ENCODE data around the gene PDZD2. TPM values are rescaled to one million over a fixed set of nuclear protein-coding genes. Genes with fewer than 3 reads are reported as not detected.

PDZD2 gene
- total RNA-seq, 1 donor from 2014 or later, result 6.7 TPM

- DNase-seq (ENCODE audit: low read depth), result no peak
- Histone ChIP-seq H3K27me3 (ENCODE audit: control insufficient read depth, insufficient read depth, low read length) (peaks cover 17% of the 10 kb centered on the region), H3K4me3 (ENCODE audit: low read depth, low read length) (no peak overlapping the region), H3K36me3 (ENCODE audit: control insufficient read depth, insufficient read depth, low read length) (no peaks in the 10 kb centered on the region)
- no peak for TF ChIP-seq CTCF (IDR thresholded peaks at IDR 0.05; ENCODE audit: insufficient read depth, low read length, poor library complexity, severe bottlenecking)
Measured at GRCh38 chr5:31698673-31699072, 59.7 kb downstream of the PDZD2 start.

- no peak overlapping the region for H3K4me3 ChIP-seq (ENCODE audit: low read depth, low read length)
- no peaks in the 10 kb centered on the region for H3K36me3 ChIP-seq (ENCODE audit: control insufficient read depth, insufficient read depth, low read length)
- no peak for TF ChIP-seq CTCF (IDR thresholded peaks at IDR 0.05; ENCODE audit: insufficient read depth, low read length, poor library complexity, severe bottlenecking)
- DNase-seq (ENCODE audit: low read depth), result no peak
- peaks cover 17% of the 10 kb centered on the region for H3K27me3 ChIP-seq (ENCODE audit: control insufficient read depth, insufficient read depth, low read length)
Measured at GRCh38 chr5:31701642-31702299, 62.8 kb downstream of the PDZD2 start.

- DNase-seq (ENCODE audit: low read depth), result no peak
- H3K27me3 ChIP-seq (ENCODE audit: control insufficient read depth, insufficient read depth, low read length), result peaks cover 17% of the 10 kb centered on the region
- no peak for TF ChIP-seq CTCF (IDR thresholded peaks at IDR 0.05; ENCODE audit: insufficient read depth, low read length, poor library complexity, severe bottlenecking)
- H3K36me3 ChIP-seq (ENCODE audit: control insufficient read depth, insufficient read depth, low read length), result no peaks in the 10 kb centered on the region
- no peak overlapping the region for H3K4me3 ChIP-seq (ENCODE audit: low read depth, low read length)
Measured at GRCh38 chr5:31702712-31703111, 63.8 kb downstream of the PDZD2 start.

GRCh38 chr5:31703757-31704156, 64.8 kb downstream of the PDZD2 start:
- no peak for DNase-seq (ENCODE audit: low read depth)
- no peaks in the 10 kb centered on the region for H3K36me3 ChIP-seq (ENCODE audit: control insufficient read depth, insufficient read depth, low read length)
- H3K4me3 ChIP-seq (ENCODE audit: low read depth, low read length), result no peak overlapping the region
- no peak for TF ChIP-seq CTCF (IDR thresholded peaks at IDR 0.05; ENCODE audit: insufficient read depth, low read length, poor library complexity, severe bottlenecking)
- peaks cover 17% of the 10 kb centered on the region for H3K27me3 ChIP-seq (ENCODE audit: control insufficient read depth, insufficient read depth, low read length)

GRCh38 chr5:31706186-31706585, 67.3 kb downstream of the PDZD2 start:
- no peak overlapping the region for H3K4me3 ChIP-seq (ENCODE audit: low read depth, low read length)
- TF ChIP-seq CTCF (IDR thresholded peaks at IDR 0.05; ENCODE audit: insufficient read depth, low read length, poor library complexity, severe bottlenecking), result no peak
- DNase-seq (ENCODE audit: low read depth), result no peak
- no peaks in the 10 kb centered on the region for H3K36me3 ChIP-seq (ENCODE audit: control insufficient read depth, insufficient read depth, low read length)
- peaks cover 10% of the 10 kb centered on the region for H3K27me3 ChIP-seq (ENCODE audit: control insufficient read depth, insufficient read depth, low read length)

- H3K4me3 ChIP-seq (ENCODE audit: low read depth, low read length), result no peak overlapping the region
- H3K27me3 ChIP-seq (ENCODE audit: control insufficient read depth, insufficient read depth, low read length), result peaks cover 3% of the 10 kb centered on the region
- no peak for TF ChIP-seq CTCF (IDR thresholded peaks at IDR 0.05; ENCODE audit: insufficient read depth, low read length, poor library complexity, severe bottlenecking)
- no peaks in the 10 kb centered on the region for H3K36me3 ChIP-seq (ENCODE audit: control insufficient read depth, insufficient read depth, low read length)
- no peak for DNase-seq (ENCODE audit: low read depth)
Measured at GRCh38 chr5:31707329-31707728, 68.4 kb downstream of the PDZD2 start.

All from kidney epithelial cell (primary cell).